ENCODE data around the gene CAPN1.

DNA sequence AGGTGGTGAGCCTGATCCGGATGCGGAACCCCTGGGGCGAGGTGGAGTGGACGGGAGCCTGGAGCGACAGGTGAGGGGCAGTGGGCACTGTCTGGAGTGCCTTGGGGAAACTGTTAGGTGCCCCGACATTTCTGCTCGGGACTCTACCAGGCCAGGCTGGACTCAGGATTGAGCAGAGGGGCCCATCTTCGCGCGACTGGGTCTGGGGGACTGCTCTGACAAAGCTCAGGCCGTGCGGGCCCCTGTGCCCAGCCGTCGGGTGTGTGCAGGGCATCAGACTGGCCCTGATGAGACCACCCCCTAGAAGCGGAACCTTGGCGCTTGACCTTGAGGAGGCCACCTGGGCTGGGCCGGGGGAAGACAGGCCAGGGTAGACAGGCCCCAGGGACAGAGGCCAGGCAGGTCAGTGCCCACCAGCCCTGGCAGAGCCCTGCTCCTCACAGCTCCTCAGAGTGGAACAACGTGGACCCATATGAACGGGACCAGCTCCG lies 6.3 kb downstream of the CAPN1 start:
- TF ChIP-seq EP300 (IDR thresholded peaks at IDR 0.05; ENCODE audit: borderline replicate concordance in 1 of 2, low read depth in 1 of 2, low read length in 1 of 2) (no peak), GATA2 (CRISPR knock-in tag; IDR thresholded peaks at IDR 0.05) (no peak), FOSL2 (IDR thresholded peaks at IDR 0.05; ENCODE audit: borderline replicate concordance, low read depth) (no peak), JUND (IDR thresholded peaks at IDR 0.05) (no peak), NRF1 (IDR thresholded peaks at IDR 0.05; ENCODE audit: low read depth, low read length) (no peak)
- TF ChIP-seq, protein P1, sequence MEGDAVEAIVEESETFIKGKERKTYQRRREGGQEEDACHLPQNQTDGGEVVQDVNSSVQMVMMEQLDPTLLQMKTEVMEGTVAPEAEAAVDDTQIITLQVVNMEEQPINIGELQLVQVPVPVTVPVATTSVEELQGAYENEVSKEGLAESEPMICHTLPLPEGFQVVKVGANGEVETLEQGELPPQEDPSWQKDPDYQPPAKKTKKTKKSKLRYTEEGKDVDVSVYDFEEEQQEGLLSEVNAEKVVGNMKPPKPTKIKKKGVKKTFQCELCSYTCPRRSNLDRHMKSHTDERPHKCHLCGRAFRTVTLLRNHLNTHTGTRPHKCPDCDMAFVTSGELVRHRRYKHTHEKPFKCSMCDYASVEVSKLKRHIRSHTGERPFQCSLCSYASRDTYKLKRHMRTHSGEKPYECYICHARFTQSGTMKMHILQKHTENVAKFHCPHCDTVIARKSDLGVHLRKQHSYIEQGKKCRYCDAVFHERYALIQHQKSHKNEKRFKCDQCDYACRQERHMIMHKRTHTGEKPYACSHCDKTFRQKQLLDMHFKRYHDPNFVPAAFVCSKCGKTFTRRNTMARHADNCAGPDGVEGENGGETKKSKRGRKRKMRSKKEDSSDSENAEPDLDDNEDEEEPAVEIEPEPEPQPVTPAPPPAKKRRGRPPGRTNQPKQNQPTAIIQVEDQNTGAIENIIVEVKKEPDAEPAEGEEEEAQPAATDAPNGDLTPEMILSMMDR (IDR thresholded peaks at IDR 0.05), result no peak
- TF ChIP-seq, protein P2, sequence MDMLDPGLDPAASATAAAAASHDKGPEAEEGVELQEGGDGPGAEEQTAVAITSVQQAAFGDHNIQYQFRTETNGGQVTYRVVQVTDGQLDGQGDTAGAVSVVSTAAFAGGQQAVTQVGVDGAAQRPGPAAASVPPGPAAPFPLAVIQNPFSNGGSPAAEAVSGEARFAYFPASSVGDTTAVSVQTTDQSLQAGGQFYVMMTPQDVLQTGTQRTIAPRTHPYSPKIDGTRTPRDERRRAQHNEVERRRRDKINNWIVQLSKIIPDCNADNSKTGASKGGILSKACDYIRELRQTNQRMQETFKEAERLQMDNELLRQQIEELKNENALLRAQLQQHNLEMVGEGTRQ (IDR thresholded peaks at IDR 0.05; ENCODE audit: borderline replicate concordance, low read depth, low read length), result no peak
